Calu3 (cell line): ENCODE results near the gene MTMR1. TPM values are rescaled to one million over a fixed set of nuclear protein-coding genes. Genes with fewer than 3 reads are reported as not detected.

Source experiments
- BruUV-seq: library from RNA; stranded (reverse); fragments of 400-500 nt; replicated peaks from 2 replicates; lab custom pipeline; 2021; lab: Mats Ljungman, UMichigan
- CTCF ChIA-PET: fragments of 300-600 bp; sonication (Branson Sonifier 250); formaldehyde crosslinking; loops from one replicate; lab custom pipeline; 2022; ENCODE audit warnings: antibody characterized with exemption; lab: Charles Lee
- DNase-seq: peaks from one replicate; pipeline ENCODE4 v3.0.0; 2022
- H3K27ac Mint-ChIP-seq: one replicate; pipeline ENCODE4 v1.8.0; 2022; ENCODE audit warnings: mixed read lengths; ENCODE audit not compliant: unreplicated experiment
- H3K27me3 Mint-ChIP-seq: one replicate; pipeline ENCODE4 v1.8.0; 2022; ENCODE audit warnings: mixed read lengths; ENCODE audit not compliant: unreplicated experiment
- H3K36me3 Mint-ChIP-seq: one replicate; pipeline ENCODE4 v1.8.0; 2022; ENCODE audit warnings: mild to moderate bottlenecking, moderate library complexity, mixed read lengths; ENCODE audit not compliant: insufficient read depth, unreplicated experiment
- H3K4me1 Mint-ChIP-seq: one replicate; pipeline ENCODE4 v1.8.0; 2022; ENCODE audit warnings: mild to moderate bottlenecking, low read depth, mixed read lengths; ENCODE audit not compliant: unreplicated experiment
- H3K4me3 Mint-ChIP-seq: one replicate; pipeline ENCODE4 v1.8.0; 2022; ENCODE audit warnings: mild to moderate bottlenecking, low read depth, moderate library complexity, mixed read lengths; ENCODE audit not compliant: unreplicated experiment
- H3K9me3 Mint-ChIP-seq: one replicate; pipeline ENCODE4 v1.8.0; 2022; ENCODE audit warnings: low read depth, mixed read lengths; ENCODE audit not compliant: unreplicated experiment
- intact Hi-C: fragments of 100-400 bp; cut with micrococcal nuclease; formaldehyde crosslinking; loops from one replicate; pipeline ENCODE4 v1.10.0; 2022; ENCODE audit not compliant: unreplicated experiment
- total RNA-seq: library from RNA; stranded (reverse); gene quantifications from 2 replicates; pipeline ENCODE4 v1.2.3, GENCODE V29; 2022
- TF ChIP-seq, protein P1 (sequence below): fragments of 200-600 bp; IDR thresholded peaks from one replicate; pipeline ENCODE4 v1.8.0; 2022; ENCODE audit warnings: antibody characterized with exemption; ENCODE audit not compliant: unreplicated experiment

The MTMR1 gene
- total RNA-seq, 1 experiment from 2014 or later: 49.1 TPM

DNA sequence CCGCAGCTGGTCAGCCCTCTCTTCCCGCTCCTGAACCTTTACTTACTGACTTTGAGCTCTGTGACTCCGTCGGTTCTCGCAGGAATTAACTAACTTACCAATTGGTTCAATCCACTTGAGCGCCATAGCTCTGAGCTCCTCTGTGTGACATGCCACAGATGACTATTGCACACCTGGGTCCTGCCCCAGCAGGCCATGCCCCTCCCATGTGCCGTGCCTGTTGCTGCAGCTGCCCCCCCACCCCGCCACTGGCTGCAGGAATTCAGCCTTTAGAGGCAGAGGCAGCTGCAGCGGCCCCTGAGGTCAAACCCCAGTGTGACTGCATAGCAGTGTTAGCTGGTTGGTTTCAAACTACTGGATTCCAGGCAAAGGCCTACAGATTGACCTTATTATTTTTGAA is 70.6 kb downstream of the MTMR1 start:
- Mint-ChIP-seq H3K4me3 (no peak overlapping the region), H3K9me3 (no peaks in the 10 kb centered on the region), H3K4me1 (no peaks in the 10 kb centered on the region), H3K27ac (no peak overlapping the region), H3K36me3 (peaks cover 24% of the 10 kb centered on the region), H3K27me3 (no peaks in the 10 kb centered on the region)
- TF ChIP-seq, protein P1, sequence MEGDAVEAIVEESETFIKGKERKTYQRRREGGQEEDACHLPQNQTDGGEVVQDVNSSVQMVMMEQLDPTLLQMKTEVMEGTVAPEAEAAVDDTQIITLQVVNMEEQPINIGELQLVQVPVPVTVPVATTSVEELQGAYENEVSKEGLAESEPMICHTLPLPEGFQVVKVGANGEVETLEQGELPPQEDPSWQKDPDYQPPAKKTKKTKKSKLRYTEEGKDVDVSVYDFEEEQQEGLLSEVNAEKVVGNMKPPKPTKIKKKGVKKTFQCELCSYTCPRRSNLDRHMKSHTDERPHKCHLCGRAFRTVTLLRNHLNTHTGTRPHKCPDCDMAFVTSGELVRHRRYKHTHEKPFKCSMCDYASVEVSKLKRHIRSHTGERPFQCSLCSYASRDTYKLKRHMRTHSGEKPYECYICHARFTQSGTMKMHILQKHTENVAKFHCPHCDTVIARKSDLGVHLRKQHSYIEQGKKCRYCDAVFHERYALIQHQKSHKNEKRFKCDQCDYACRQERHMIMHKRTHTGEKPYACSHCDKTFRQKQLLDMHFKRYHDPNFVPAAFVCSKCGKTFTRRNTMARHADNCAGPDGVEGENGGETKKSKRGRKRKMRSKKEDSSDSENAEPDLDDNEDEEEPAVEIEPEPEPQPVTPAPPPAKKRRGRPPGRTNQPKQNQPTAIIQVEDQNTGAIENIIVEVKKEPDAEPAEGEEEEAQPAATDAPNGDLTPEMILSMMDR: no peak
- BruUV-seq: no TSS peak
- CTCF ChIA-PET: no interaction called here
- intact Hi-C loops: no loop called here
- no peak for DNase-seq

DNA sequence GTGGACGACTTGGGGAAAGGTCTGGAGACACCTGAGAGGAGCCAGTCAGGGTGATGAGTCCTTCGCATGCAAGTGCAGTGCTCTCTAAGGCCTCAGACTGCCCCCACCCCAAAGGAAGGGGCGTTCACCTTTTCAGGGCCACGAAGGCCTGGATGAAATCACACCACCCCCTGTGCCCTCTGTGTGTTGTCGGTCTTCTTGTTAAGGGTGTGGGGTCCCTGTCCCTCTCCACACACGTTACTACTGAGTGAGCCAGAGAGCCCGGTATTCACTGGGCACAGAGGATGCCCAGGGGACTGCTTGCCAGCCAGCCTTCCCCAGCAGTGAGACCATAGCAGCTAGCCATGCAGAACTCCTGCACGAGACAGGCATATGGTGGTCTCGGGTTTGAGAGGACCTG is 72.0 kb downstream of the MTMR1 start:
- intact Hi-C loops: no loop called here
- CTCF ChIA-PET: no interaction called here
- DNase-seq: no peak
- H3K4me1 Mint-ChIP-seq: no peaks in the 10 kb centered on the region
- H3K27ac Mint-ChIP-seq: no peak overlapping the region
- no peaks in the 10 kb centered on the region for H3K9me3 Mint-ChIP-seq
- TF ChIP-seq, protein P1: no peak
- no TSS peak for BruUV-seq
- no peak overlapping the region for H3K4me3 Mint-ChIP-seq
- peaks cover 25% of the 10 kb centered on the region for H3K36me3 Mint-ChIP-seq
- no peaks in the 10 kb centered on the region for H3K27me3 Mint-ChIP-seq

DNA sequence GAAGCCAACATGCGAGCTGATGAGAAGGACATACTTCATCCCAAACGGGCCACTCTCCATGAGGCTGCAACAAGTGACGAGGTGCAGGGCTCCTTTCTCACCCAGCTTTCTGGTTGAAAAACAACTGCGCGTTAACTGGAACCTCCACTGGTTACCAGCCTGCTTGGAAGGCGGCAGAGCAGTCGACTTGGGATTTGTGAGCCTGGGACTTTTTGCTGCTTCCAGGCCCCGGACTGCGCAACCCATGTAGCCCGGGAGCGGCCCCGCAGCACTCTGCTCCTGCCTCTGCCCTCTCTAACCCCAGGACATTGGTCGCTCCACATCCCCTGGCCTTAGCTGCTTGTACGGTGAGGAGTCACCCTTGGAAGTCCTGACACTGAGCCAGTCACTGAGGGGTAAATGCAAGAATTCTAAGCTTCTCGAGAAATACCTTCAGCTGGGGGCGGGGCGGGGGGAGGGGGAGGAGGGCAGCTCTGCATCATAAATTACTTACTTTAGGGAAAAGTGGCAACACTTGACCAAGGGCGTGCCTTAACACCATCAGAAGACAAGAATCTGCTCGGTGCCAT is 72.7 kb downstream of the MTMR1 start:
- no peak overlapping the region for H3K27ac Mint-ChIP-seq
- TF ChIP-seq, protein P1: no peak
- no peaks in the 10 kb centered on the region for H3K4me1 Mint-ChIP-seq
- H3K27me3 Mint-ChIP-seq: no peaks in the 10 kb centered on the region
- no TSS peak for BruUV-seq
- intact Hi-C loops: no loop called here
- no peaks in the 10 kb centered on the region for H3K9me3 Mint-ChIP-seq
- DNase-seq: no peak
- no peak overlapping the region for H3K4me3 Mint-ChIP-seq
- peaks cover 25% of the 10 kb centered on the region for H3K36me3 Mint-ChIP-seq
- CTCF ChIA-PET: no interaction called here

DNA sequence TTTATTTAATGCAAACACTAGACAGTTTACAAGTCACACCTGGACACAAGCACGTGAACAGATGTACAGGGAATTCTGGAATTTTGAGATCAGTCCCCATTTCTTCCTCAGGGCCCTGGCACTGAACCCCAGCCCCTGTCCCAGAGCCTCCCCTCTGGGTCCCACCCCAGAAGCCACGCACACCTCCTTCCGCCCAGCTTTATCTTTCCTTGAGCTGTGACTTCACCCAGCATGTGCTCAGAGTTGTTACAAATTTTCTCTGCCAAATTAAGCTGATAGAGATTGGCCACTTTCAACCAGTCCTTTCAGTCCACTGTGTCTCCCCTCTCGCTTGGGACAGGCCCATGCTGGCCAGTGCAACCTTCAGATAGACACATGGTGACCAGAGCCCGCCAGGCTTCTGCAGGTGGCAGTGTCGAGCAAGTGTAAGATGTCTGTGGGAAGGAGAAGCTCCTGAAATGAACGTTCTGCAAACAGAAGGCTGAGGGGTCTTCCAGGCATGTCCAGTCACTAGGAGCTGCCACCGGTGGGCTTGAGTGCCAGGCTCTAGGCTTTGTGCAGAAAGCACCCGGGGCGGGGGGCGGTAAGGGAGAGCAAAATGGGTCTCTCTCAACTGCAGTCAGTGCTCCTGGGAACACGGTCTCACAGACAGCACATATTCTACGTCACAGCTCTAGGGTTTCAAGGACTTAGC is 73.3 kb downstream of the MTMR1 start:
- no TSS peak for BruUV-seq
- Mint-ChIP-seq H3K36me3 (peaks cover 25% of the 10 kb centered on the region), H3K4me1 (no peaks in the 10 kb centered on the region), H3K4me3 (no peak overlapping the region), H3K27me3 (no peaks in the 10 kb centered on the region), H3K9me3 (no peaks in the 10 kb centered on the region), H3K27ac (no peak overlapping the region)
- CTCF ChIA-PET: no interaction called here
- DNase-seq: no peak
- TF ChIP-seq, protein P1: no peak
- intact Hi-C loops: no loop called here
